Measurements from ENCODE around the gene PHF21B.

GRCh38 chr22:44860311-44860710 lies 149.5 kb downstream of the PHF21B start:
- TF ChIP-seq GATA3 (IDR thresholded peaks at IDR 0.05; ENCODE audit: low read depth, low read length): no peak
- no peak for TF ChIP-seq GATA2 (IDR thresholded peaks at IDR 0.05; ENCODE audit: low read depth, low read length)

All from SH-SY5Y (cell line).